ENCODE results near the gene PWP2. TPM values are rescaled to one million over a fixed set of nuclear protein-coding genes. Genes with fewer than 3 reads are reported as not detected.
"Not testable (repeated sequence)": the region's sequence is repeated elsewhere in the genome, so short reads cannot be mapped to it uniquely, and the experiment has no call there.

PWP2 gene
- total RNA-seq, 1 experiment from 2014 or later: 6.0 TPM

- H3K9me3 Mint-ChIP-seq; DNase-seq; H2BK12ac ChIP-seq (ENCODE audit: insufficient read length, low read depth, low read length); H2BK5ac ChIP-seq (ENCODE audit: insufficient read length, low read length); H3K27me3 ChIP-seq (ENCODE audit: insufficient read depth, low read length); H3K56ac ChIP-seq (ENCODE audit: insufficient read length, low read depth, low read length); H2AFZ ChIP-seq (ENCODE audit: low read length); H2BK20ac ChIP-seq (ENCODE audit: low read depth, low read length, poor library complexity, severe bottlenecking); H3K9me3 ChIP-seq (ENCODE audit: control insufficient read depth, low read depth, low read length); H3K18ac ChIP-seq (ENCODE audit: insufficient read length, low read depth, low read length); H4K20me1 ChIP-seq (ENCODE audit: control insufficient read depth, insufficient read depth, insufficient read length); H3K79me1 ChIP-seq (ENCODE audit: insufficient read depth, low read depth, low read length, poor library complexity, severe bottlenecking); H3K79me2 ChIP-seq (ENCODE audit: insufficient read depth, low read length); H2BK120ac ChIP-seq (ENCODE audit: low read depth, low read length, poor library complexity, severe bottlenecking); H3K23ac ChIP-seq (ENCODE audit: insufficient read length, low read depth, low read length); H3K27ac ChIP-seq (ENCODE audit: insufficient read length, low read depth, low read length); H4K5ac ChIP-seq (ENCODE audit: insufficient read length, low read depth, low read length); H3K36me3 Mint-ChIP-seq (ENCODE audit: insufficient read depth in 1 of 3, low read depth in 3 of 3); H4K8ac ChIP-seq (replicated peaks; ENCODE audit: insufficient read length, low read depth, low read length); H3K23me2 ChIP-seq (ENCODE audit: insufficient read length, low read depth, low read length, poor library complexity, severe bottlenecking); H2AK5ac ChIP-seq (ENCODE audit: insufficient read length, low read length); H4K91ac ChIP-seq (ENCODE audit: insufficient read length, low read depth, low read length); H3K27ac Mint-ChIP-seq; H3K4me3 Mint-ChIP-seq; H3K4me2 ChIP-seq (ENCODE audit: insufficient read depth, insufficient read length, low read length); H3K9ac ChIP-seq (ENCODE audit: extremely low read depth, insufficient read length, low read length); H3K4me1 Mint-ChIP-seq; H3K4ac ChIP-seq (ENCODE audit: low read depth, low read length); H3K14ac ChIP-seq (ENCODE audit: insufficient read depth, low read length); H3T11ph ChIP-seq (ENCODE audit: low read length); H2BK15ac ChIP-seq (ENCODE audit: low read depth, low read length); H3K27me3 Mint-ChIP-seq (ENCODE audit: low read depth); H3K4me1 ChIP-seq (ENCODE audit: insufficient read depth, low read length): not testable (repeated sequence)
- no CpG with 5 or more reads among the region's 18 CpGs for WGBS (ENCODE audit: extremely low coverage, insufficient read length, low lambda C conversion rate)
Measured at GRCh38 chr21:44140552-44140932, 33.3 kb downstream of the PWP2 start.

GRCh38 chr21:44142470-44142869, 35.3 kb downstream of the PWP2 start:
- not testable (repeated sequence) for H3K9me3 Mint-ChIP-seq; H3K23ac ChIP-seq (ENCODE audit: insufficient read length, low read depth, low read length); H3K56ac ChIP-seq (ENCODE audit: insufficient read length, low read depth, low read length); H2BK15ac ChIP-seq (ENCODE audit: low read depth, low read length); H3K79me2 ChIP-seq (ENCODE audit: insufficient read depth, low read length); H2BK12ac ChIP-seq (ENCODE audit: insufficient read length, low read depth, low read length); H3K18ac ChIP-seq (ENCODE audit: insufficient read length, low read depth, low read length); H3K27me3 ChIP-seq (ENCODE audit: insufficient read depth, low read length); H4K20me1 ChIP-seq (ENCODE audit: control insufficient read depth, insufficient read depth, insufficient read length); H3T11ph ChIP-seq (ENCODE audit: low read length); H3K27me3 Mint-ChIP-seq (ENCODE audit: low read depth); H3K4me1 ChIP-seq (ENCODE audit: insufficient read depth, low read length); H4K8ac ChIP-seq (replicated peaks; ENCODE audit: insufficient read length, low read depth, low read length); H2AK5ac ChIP-seq (ENCODE audit: insufficient read length, low read length); H3K4ac ChIP-seq (ENCODE audit: low read depth, low read length); H2BK120ac ChIP-seq (ENCODE audit: low read depth, low read length, poor library complexity, severe bottlenecking); H2BK20ac ChIP-seq (ENCODE audit: low read depth, low read length, poor library complexity, severe bottlenecking); H3K9me3 ChIP-seq (ENCODE audit: control insufficient read depth, low read depth, low read length); H2BK5ac ChIP-seq (ENCODE audit: insufficient read length, low read length); H4K91ac ChIP-seq (ENCODE audit: insufficient read length, low read depth, low read length); H3K27ac Mint-ChIP-seq; H3K79me1 ChIP-seq (ENCODE audit: insufficient read depth, low read depth, low read length, poor library complexity, severe bottlenecking); H3K23me2 ChIP-seq (ENCODE audit: insufficient read length, low read depth, low read length, poor library complexity, severe bottlenecking); H3K4me3 Mint-ChIP-seq; H3K14ac ChIP-seq (ENCODE audit: insufficient read depth, low read length); H2AFZ ChIP-seq (ENCODE audit: low read length); H4K5ac ChIP-seq (ENCODE audit: insufficient read length, low read depth, low read length); H3K4me1 Mint-ChIP-seq; DNase-seq; H3K4me2 ChIP-seq (ENCODE audit: insufficient read depth, insufficient read length, low read length); H3K27ac ChIP-seq (ENCODE audit: insufficient read length, low read depth, low read length); H3K9ac ChIP-seq (ENCODE audit: extremely low read depth, insufficient read length, low read length); H3K36me3 Mint-ChIP-seq (ENCODE audit: insufficient read depth in 1 of 3, low read depth in 3 of 3)
- WGBS (ENCODE audit: extremely low coverage, insufficient read length, low lambda C conversion rate): no CpG with 5 or more reads among the region's 10 CpGs

Measured in H9 (cell line).